ENCODE measurements around the gene PNKP.
A peak's percentile ranks its signal among the peaks of the same experiment; 100 is the strongest.

Gene PNKP

GRCh38 chr19:49908480-49909420, 41.4 kb upstream of the PNKP start:
- no peaks in the 10 kb centered on the region for H3K9me3 ChIP-seq (ENCODE audit: control extremely low read depth in 1 of 5, control insufficient read depth in 4 of 5, insufficient read depth in 2 of 5, low read depth in 1 of 5, low read length in 4 of 5)
- ChIA-PET CTCF (interaction anchor here (1.2 to 2.2 kb wide), 2 partner anchors 18 to 19 kb away, joined by 4 to 6 read pairs; partner anchors contain the start of gene ATF5), POLR2A (interaction anchor here (0.9 kb wide), 1 partner anchor 11 kb away, joined by 3 read pairs; no protein-coding TSS in a partner anchor)
- DNase-seq = no peak
- WGBS (ENCODE audit: insufficient coverage) = 98% methylated on average over 29 of the region's 37 CpGs
- H3K36me3 ChIP-seq (ENCODE audit: control insufficient read depth in 4 of 4, insufficient read depth in 4 of 4, low read length in 3 of 4) = peaks cover 5 to 68% (median 44%) of the 10 kb centered on the region in 4 experiments
- H3K27me3 ChIP-seq (replicated peaks in 2 of 5; ENCODE audit: control insufficient read depth in 4 of 5, insufficient read depth in 5 of 5, low read length in 4 of 5) = no peaks in the 10 kb centered on the region
- H3K27ac ChIP-seq (ENCODE audit: insufficient read depth in 1 of 2, low read depth in 1 of 2, low read length in 2 of 2, poor library complexity in 1 of 2, severe bottlenecking in 2 of 2) = no peak overlapping the region
- H3K4me1 ChIP-seq (ENCODE audit: control extremely low read depth in 1 of 4, control insufficient read depth in 4 of 4, insufficient read depth in 4 of 4, low read length in 3 of 4) = peaks cover 12 to 34% (median 18%) of the 10 kb centered on the region in 4 experiments
- no peak overlapping the region for H3K4me3 ChIP-seq (ENCODE audit: control insufficient read depth in 1 of 7, extremely low read depth in 1 of 7, insufficient read depth in 4 of 7, low read depth in 2 of 7, low read length in 6 of 7)

- Histone ChIP-seq H3K27me3 (replicated peaks in 2 of 5; ENCODE audit: control insufficient read depth in 4 of 5, insufficient read depth in 5 of 5, low read length in 4 of 5) (no peaks in the 10 kb centered on the region), H3K9me3 (ENCODE audit: control extremely low read depth in 1 of 5, control insufficient read depth in 4 of 5, insufficient read depth in 2 of 5, low read depth in 1 of 5, low read length in 4 of 5) (no peaks in the 10 kb centered on the region), H3K36me3 (ENCODE audit: control insufficient read depth in 4 of 4, insufficient read depth in 4 of 4, low read length in 3 of 4) (peaks cover 3 to 60% (median 37%) of the 10 kb centered on the region in 4 experiments), H3K4me3 (ENCODE audit: control insufficient read depth in 1 of 7, extremely low read depth in 1 of 7, insufficient read depth in 4 of 7, low read depth in 2 of 7, low read length in 6 of 7) (no peak overlapping the region), H3K4me1 (ENCODE audit: control extremely low read depth in 1 of 4, control insufficient read depth in 4 of 4, insufficient read depth in 4 of 4, low read length in 3 of 4) (peaks cover 12 to 34% (median 18%) of the 10 kb centered on the region in 4 experiments), H3K27ac (ENCODE audit: insufficient read depth in 1 of 2, low read depth in 1 of 2, low read length in 2 of 2, poor library complexity in 1 of 2, severe bottlenecking in 2 of 2) (no peak overlapping the region)
- POLR2A ChIA-PET = interaction anchor here (0.9 kb wide), 1 partner anchor 10 kb away, joined by 3 read pairs; no protein-coding TSS in a partner anchor
- DNase-seq = no peak
- 98% methylated on average over 22 of the region's 23 CpGs for WGBS (ENCODE audit: insufficient coverage)
- CTCF ChIA-PET = interaction anchor here (1.0 to 2.2 kb wide), 3 partner anchors 9 to 20 kb away, joined by 3 to 6 read pairs (median 4); partner anchors contain the start of gene ATF5
Observed at GRCh38 chr19:49907745-49908446, 40.5 kb upstream of the PNKP start.

- H3K4me3 ChIP-seq (ENCODE audit: control insufficient read depth in 1 of 7, extremely low read depth in 1 of 7, insufficient read depth in 4 of 7, low read depth in 2 of 7, low read length in 6 of 7) = no peak overlapping the region
- peaks cover 12 to 29% (median 16%) of the 10 kb centered on the region in 4 experiments for H3K4me1 ChIP-seq (ENCODE audit: control extremely low read depth in 1 of 4, control insufficient read depth in 4 of 4, insufficient read depth in 4 of 4, low read length in 3 of 4)
- 98% methylated on average over 14 of the region's 16 CpGs for WGBS (ENCODE audit: insufficient coverage)
- H3K9me3 ChIP-seq (ENCODE audit: control extremely low read depth in 1 of 5, control insufficient read depth in 4 of 5, insufficient read depth in 2 of 5, low read depth in 1 of 5, low read length in 4 of 5) = no peaks in the 10 kb centered on the region
- H3K36me3 ChIP-seq (ENCODE audit: control insufficient read depth in 4 of 4, insufficient read depth in 4 of 4, low read length in 3 of 4) = peaks cover 3 to 53% (median 33%) of the 10 kb centered on the region in 4 experiments
- ChIA-PET POLR2A (interaction anchor here (0.6 kb wide), 1 partner anchor 30 kb away, joined by 3 read pairs; the partner anchor contains the start of gene AKT1S1), CTCF (interaction anchor here (1.0 kb wide), 1 partner anchor 10 kb away, joined by 3 read pairs; no protein-coding TSS in a partner anchor)
- no peaks in the 10 kb centered on the region for H3K27me3 ChIP-seq (replicated peaks in 2 of 5; ENCODE audit: control insufficient read depth in 4 of 5, insufficient read depth in 5 of 5, low read length in 4 of 5)
- DNase-seq = no peak
- no peak overlapping the region for H3K27ac ChIP-seq (ENCODE audit: insufficient read depth in 1 of 2, low read depth in 1 of 2, low read length in 2 of 2, poor library complexity in 1 of 2, severe bottlenecking in 2 of 2)
Observed at GRCh38 chr19:49906879-49907564, 39.6 kb upstream of the PNKP start.

- Histone ChIP-seq H3K36me3 (ENCODE audit: control insufficient read depth in 4 of 4, insufficient read depth in 4 of 4, low read length in 3 of 4) (peaks cover 3 to 29% (median 22%) of the 10 kb centered on the region in 4 experiments), H3K4me1 (ENCODE audit: control extremely low read depth in 1 of 4, control insufficient read depth in 4 of 4, insufficient read depth in 4 of 4, low read length in 3 of 4) (peaks cover 2 to 15% (median 5%) of the 10 kb centered on the region in 4 experiments), H3K9me3 (ENCODE audit: control extremely low read depth in 1 of 5, control insufficient read depth in 4 of 5, insufficient read depth in 2 of 5, low read depth in 1 of 5, low read length in 4 of 5) (no peaks in the 10 kb centered on the region), H3K27ac (ENCODE audit: insufficient read depth in 1 of 2, low read depth in 1 of 2, low read length in 2 of 2, poor library complexity in 1 of 2, severe bottlenecking in 2 of 2) (no peak overlapping the region), H3K4me3 (ENCODE audit: control insufficient read depth in 1 of 7, extremely low read depth in 1 of 7, insufficient read depth in 4 of 7, low read depth in 2 of 7, low read length in 6 of 7) (no peak overlapping the region), H3K27me3 (replicated peaks in 2 of 5; ENCODE audit: control insufficient read depth in 4 of 5, insufficient read depth in 5 of 5, low read length in 4 of 5) (no peaks in the 10 kb centered on the region)
- CTCF ChIA-PET = no interaction called here
- peak in 2 of 3 donors; percentile 20 to 30 for DNase-seq
- 2% methylated on average over 6 of the region's 6 CpGs for WGBS (ENCODE audit: insufficient coverage)
- POLR2A ChIA-PET = no interaction called here
Observed at GRCh38 chr19:49904136-49904535, 36.8 kb upstream of the PNKP start.

GRCh38 chr19:49896863-49897621, 29.7 kb upstream of the PNKP start, which contains the start of gene IL4I1:
IL4I1 (minus strand) TSS chr19:49896887; CDS start chr19:49896160, 727 bp downstream.
- WGBS (ENCODE audit: insufficient coverage) = under 1% methylated on average over 17 of the region's 20 CpGs
- peaks cover 0 to 6% (median 0%) of the 10 kb centered on the region in 5 experiments for H3K27me3 ChIP-seq (replicated peaks in 2 of 5; ENCODE audit: control insufficient read depth in 4 of 5, insufficient read depth in 5 of 5, low read length in 4 of 5)
- no peaks in the 10 kb centered on the region for H3K9me3 ChIP-seq (ENCODE audit: control extremely low read depth in 1 of 5, control insufficient read depth in 4 of 5, insufficient read depth in 2 of 5, low read depth in 1 of 5, low read length in 4 of 5)
- peak within 1 kb of the TSS in 5 of 7 experiments; percentile 0 to 67 (median 43) for H3K4me3 ChIP-seq (ENCODE audit: control insufficient read depth in 1 of 7, extremely low read depth in 1 of 7, insufficient read depth in 4 of 7, low read depth in 2 of 7, low read length in 6 of 7)
- DNase-seq = peak; percentile 82 to 96 (median 95)
- H3K27ac ChIP-seq (ENCODE audit: insufficient read depth in 1 of 2, low read depth in 1 of 2, low read length in 2 of 2, poor library complexity in 1 of 2, severe bottlenecking in 2 of 2) = peak within 1 kb of the TSS in 1 of 2 experiments; percentile 73
- no peaks in the 10 kb centered on the region for H3K36me3 ChIP-seq (ENCODE audit: control insufficient read depth in 4 of 4, insufficient read depth in 4 of 4, low read length in 3 of 4)
- POLR2A ChIA-PET = interaction anchor here (1.0 to 2.1 kb wide), 4 partner anchors 11 to 32 kb away, joined by 3 to 15 read pairs (median 6); partner anchors contain the start of genes ATF5 and NUP62
- CTCF ChIA-PET = interaction anchor here (1.1 to 1.7 kb wide), 3 partner anchors 17 to 33 kb away, joined by 3 to 5 read pairs (median 3); partner anchors contain the start of gene NUP62
- peaks cover 0 to 30% (median 30%) of the 10 kb centered on the region in 4 experiments for H3K4me1 ChIP-seq (ENCODE audit: control extremely low read depth in 1 of 4, control insufficient read depth in 4 of 4, insufficient read depth in 4 of 4, low read length in 3 of 4)

All from common myeloid progenitor, CD34-positive (primary cell).